HG03439 (cell line): ENCODE data around the gene SRGN.

Experiments
- ATAC-seq: cut with Tn5 transposase; IDR thresholded peaks from one replicate; pipeline ENCODE4 v1.9.1; 2021; ENCODE audit warnings: mild to moderate bottlenecking, moderate library complexity; ENCODE audit not compliant: unreplicated experiment

SRGN gene

DNA sequence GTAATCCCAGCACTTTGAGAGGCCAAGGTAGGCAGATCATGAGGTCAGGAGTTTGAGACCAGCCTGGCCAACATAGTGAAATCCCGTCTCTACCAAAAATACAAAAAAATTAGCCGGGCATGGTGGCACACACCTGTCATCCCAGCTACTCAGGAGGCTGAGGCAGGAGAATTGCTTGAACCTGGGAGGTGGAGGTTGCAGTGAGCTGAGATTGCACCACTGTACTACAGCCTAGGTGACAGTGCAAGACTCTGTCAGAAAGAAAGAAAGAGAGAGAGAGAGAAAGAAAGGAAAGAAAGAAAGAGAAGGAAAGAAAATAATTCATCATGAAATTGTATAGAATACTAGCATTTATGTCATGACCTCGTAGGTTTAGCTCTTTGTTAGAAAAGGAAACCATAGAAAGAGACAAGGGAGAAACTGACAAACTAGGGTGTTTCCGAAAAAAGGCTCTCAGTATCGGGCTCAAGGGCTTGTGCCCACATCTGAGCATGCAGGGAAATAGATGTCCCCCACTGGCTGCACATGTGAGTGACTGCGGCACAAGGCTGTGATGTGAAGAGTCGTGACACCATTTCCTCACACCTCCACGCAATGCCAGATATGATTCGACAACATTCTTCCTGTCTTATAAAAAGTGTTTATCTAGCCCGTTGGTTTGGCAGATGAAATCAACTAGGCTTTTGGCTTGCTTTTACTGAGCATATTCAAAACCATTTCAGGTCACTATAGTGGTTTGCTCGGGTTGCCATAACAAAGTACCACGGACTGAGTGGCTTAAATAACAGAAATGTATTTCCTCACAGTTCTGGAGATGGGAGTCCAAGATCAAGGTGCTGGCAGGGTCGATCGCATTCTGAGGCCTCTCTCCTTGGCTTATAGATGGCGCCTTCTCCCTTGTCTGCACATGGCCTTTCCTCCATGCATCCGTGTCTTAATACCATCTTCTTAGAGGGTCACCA lies 2.0 kb downstream of the SRGN start:
- ATAC-seq: peak; percentile 30

DNA sequence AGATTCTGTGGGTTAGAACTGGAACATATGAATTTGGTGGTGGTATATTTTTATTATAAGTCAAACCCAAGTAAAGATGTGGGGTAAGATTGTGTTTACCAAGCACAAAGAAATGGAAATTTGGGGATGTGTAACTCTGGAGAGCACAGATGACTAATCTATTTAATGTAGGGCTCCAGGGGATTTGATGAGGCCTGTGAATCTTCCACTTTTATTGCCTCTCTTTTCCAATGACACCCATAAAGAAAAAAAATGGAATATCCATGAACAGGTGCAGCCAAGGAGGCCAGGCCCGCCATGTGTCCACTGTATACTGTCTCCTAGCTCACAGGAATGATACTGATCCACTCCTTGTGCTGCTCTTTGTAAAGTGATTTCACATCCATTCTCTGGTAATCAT lies 2.8 kb downstream of the SRGN start:
- no peak for ATAC-seq

- no peak for ATAC-seq
These were observed 3.3 kb downstream of the SRGN start for GRCh38 chr10:69091143-69091651.

DNA sequence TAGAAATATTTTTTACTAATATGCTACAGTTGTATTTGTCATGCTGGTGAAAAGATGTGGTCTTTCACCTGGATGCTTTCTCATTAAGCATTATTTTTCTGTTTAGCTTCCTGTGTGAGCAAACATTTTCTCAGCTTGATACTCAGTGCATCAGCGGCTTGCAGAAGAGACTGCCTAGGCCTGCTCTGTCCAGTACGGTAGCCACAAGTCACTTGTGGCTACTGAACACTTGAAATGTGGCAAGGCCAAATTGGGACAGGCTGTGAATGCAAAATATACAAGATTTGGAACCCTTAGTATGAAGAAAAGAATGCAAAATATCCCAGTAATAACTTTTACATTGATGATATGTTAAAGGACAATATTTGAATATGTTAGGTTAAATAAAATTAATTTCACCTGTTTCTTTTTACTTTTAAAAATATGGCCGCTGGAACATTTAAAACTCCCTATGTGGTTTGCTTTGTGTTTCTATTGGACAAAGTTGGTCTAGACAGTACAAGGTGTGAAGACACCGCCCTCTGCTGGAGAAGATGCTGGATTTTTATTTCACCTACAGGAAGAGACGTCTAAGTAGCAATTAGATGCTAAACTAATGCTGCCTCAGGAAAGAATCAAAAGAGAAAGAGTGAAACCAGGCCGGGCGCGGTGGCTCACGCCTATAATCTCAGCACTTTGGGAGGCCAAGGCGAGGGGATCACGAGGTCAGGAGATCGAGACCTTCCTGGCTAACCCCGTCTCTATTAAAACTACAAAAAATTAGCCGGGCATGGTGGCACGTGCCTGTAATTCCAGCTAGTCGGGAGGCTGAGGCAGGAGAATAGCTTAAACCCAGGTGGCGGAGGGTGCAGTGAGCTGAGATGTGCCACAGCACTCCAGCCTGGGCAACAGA lies 5.3 kb downstream of the SRGN start:
- peak; percentile 44 for ATAC-seq

DNA sequence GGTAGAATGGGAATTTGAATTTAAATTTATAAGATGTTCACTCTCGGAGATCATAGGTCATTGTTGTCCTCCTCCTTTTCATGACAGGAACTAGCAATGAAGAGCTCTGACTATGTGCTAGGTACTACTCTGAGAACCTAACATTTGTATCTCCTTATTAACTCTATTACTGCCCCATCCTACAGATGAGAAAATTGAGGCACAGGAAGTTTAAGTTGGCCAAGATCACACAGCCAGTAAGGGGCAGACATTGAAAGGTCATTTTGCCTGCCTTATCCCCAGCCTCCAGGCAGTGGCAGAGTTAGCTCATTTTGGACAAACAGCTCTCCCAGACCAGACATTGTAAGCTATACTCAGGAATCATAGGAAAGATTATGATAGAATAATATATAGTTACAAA lies 6.0 kb downstream of the SRGN start:
- no peak for ATAC-seq

DNA sequence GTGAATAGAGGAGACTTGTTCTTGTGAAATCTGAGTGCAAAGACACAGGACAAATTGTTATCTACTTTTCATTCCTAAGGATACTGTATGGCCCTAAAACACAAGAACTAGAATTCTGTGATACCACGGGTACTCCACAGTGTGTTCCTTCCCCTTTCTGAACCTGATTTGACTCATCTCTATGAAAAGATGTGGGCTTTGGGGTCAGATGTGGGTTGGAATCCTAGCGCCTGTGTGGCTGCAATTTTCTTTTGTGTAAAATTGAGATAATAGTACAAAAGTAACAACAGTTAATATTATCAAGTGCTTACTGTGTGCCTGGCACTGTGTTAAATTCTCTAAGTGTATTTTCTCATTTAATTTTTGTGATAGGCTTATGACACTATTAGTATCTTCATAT lies 8.1 kb downstream of the SRGN start:
- no peak for ATAC-seq

GRCh38 chr10:69097729-69098128 lies 9.8 kb downstream of the SRGN start:
- no peak for ATAC-seq

DNA sequence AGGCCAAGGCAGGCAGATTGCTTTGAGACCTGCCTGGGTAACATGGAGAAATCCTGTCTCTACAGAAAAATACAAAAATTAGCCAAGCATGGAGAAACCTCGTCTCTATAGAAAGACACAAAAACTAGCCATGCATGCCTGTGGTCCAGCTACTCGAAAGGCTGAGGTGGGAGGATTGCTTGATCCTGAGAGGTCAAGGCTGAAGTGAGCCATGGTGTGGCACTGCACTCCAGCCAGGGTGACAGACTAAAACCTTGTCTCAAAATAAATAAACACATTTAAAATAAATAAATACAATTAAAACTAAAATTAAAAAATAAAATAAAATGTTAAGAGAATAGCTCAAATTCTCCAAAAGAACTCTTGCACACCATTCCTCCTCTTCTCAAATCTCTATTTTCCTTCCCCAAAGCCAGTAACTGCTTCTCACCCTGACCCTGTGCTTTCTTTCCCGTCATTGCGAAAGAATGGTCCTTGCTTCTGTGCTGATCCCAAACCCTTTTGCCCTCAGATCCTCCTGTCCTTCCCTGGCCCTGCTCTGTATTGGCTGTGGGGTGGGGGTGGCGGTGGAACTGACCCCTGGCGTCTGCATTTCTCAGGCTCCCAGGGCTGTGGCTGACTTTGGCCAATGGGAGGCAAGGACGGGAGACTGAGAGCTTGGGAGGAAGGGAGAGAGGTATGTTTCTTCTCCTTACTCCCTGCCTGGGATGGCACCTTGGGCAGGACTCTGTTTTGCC lies 12.4 kb downstream of the SRGN start:
- ATAC-seq: no peak

DNA sequence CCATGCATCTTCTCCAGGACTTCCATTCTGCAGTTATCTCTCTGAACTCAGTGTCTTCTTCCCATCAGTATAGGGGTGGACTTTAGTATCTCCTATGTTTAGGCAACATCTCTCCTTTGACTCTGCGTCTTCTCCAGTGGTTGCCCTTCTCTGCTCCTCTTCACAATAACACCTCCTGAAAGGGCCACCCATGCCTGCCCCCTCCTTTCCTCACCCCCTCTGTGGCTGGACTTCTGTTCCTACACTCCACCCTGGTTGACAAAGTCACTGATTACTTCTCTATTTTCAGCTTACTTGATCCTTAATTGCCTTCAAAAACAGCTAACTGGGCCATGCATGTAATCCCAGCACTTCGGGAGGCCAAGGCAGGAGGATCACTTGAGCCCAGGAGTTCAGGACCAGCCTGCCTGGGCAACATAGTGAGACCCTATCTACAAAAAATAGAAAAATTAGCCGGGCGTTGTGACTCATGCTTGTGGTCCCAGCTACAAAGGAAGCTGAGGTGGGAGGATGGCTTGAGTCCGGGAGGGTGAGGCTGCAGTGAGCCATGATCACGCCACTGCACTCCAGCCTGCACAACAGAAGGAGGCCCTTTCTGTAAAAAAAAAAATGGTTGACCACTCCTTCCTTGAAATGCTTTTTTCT lies 13.7 kb downstream of the SRGN start:
- ATAC-seq: no peak

GRCh38 chr10:69102440-69102839 lies 14.5 kb downstream of the SRGN start:
- ATAC-seq: no peak

DNA sequence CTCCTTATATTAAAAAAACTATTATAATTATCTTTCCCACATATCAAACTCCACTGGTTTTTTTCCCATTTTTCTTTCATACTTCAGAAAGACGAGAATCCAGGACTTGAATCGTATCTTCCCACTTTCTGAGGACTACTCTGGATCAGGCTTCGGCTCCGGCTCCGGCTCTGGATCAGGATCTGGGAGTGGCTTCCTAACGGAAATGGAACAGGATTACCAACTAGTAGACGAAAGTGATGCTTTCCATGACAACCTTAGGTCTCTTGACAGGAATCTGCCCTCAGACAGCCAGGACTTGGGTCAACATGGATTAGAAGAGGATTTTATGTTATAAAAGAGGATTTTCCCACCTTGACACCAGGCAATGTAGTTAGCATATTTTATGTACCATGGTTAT lies 15.9 kb downstream of the SRGN start:
- ATAC-seq: no peak

DNA sequence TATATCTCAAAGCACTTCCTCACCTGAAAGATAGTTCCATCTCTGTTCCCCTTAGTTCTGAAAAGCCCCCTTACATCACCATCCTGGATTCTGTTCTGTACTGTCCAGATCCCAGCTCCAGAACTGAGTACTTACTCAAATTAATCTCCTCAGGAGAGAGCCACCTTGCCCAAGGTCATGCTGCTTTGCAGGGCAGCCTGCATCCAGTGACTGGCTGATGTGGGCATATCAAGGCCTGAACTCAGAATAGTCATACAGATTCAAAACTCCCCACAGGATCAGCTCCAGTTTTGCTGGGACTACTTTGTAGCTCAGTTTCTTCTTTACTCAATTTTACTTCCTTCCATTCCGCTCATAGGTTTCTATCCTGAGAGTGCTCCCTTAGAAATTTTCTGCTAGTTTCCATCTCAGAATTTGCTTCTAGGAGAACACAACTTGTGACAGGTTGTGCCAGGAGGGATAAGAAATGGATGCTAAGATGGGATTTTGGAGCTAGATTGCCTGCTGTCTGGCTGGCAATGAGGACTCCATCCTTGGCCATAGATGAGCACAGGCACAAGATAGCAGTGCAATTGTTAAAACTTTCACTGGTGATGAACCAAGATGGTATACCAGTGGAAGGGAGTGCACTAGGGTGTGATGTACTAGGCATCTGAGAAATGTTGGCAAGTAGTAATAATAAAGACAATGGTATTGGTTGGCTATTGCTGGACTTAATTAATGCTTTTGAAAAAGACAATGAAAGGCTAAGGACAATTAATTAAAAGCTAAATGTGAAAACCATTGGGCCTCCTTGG lies 17.3 kb downstream of the SRGN start:
- ATAC-seq: no peak

GRCh38 chr10:69107176-69107490 lies 19.2 kb downstream of the SRGN start:
- ATAC-seq: no peak

- ATAC-seq: no peak
These were observed 19.8 kb downstream of the SRGN start for GRCh38 chr10:69107699-69108098.

GRCh38 chr10:69119896-69120295 lies 32.0 kb downstream of the SRGN start:
- no peak for ATAC-seq

- peak; percentile 18 for ATAC-seq
These were observed 35.4 kb downstream of the SRGN start for GRCh38 chr10:69123306-69123746.

DNA sequence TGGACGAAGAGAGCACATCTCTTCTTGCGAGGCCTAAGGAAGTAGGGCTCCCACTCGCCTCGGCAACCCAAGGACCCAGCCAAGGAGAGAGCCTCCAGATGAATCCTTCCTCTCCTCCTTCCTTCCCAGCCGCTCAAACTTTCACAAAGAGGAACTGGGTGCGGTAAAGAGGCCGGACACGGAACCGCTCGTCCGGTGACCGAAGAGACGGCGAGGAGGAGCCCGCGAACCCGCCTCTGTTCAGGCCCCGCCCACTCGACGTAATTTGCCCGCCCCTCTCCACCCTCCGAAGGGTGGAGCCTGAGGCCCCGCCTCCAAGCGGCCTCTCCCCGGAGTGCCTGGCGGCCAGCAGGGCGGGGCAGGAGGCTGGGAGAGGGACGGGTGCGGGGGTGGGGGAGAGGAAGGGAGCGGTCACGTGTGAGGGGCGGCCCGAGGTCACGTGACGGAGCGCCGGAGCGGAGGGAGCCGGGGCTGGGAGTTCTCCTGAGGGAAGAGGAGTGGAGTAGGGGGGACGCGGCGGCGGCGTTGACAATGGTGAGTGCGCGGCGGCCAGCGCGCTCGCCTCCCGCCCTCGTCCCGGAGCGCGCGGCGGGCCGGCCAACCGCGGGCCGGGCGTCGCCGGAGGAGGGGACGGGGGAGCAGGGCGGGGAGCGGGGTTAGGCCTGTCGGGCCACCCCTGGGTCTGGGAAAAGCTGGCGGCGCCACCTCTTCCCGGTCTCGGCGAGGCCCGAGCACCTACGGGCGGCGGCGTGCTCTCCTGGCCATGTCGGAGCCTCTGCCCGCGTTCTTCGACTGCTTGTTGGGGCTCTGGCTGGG lies 36.1 kb downstream of the SRGN start, which contains the start of gene VPS26A:
Gene VPS26A, plus strand, starts transcription at position 432 of the 816 bp plus-strand sequence. Its CDS starts 100 bp downstream, at position 532.
- ATAC-seq: peak; percentile 93

- peak; percentile 31 for ATAC-seq
These were observed 36.8 kb downstream of the SRGN start for GRCh38 chr10:69124563-69125268.
